ENCODE measurements around the gene MAGEA1.

DNA sequence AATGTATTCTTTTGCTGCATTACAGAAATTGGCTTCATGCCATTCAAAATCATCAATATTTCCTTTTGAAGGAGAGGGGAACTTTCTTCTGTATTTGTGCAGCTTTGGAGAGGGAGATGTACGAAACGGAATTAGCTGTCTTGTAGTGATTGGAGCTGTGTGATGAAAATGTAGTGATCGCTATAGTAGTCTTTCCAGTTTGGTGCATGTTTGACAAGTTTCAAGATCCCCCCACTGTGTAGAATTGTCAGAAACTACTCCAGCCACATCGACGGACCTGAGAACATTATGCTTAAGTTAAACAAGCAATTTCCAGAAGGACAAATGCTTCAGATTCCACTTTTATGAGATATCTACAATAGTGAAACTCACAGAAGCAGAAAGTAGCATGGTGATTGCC is 21.6 kb upstream of the MAGEA1 start:
- TF ChIP-seq, protein P1, sequence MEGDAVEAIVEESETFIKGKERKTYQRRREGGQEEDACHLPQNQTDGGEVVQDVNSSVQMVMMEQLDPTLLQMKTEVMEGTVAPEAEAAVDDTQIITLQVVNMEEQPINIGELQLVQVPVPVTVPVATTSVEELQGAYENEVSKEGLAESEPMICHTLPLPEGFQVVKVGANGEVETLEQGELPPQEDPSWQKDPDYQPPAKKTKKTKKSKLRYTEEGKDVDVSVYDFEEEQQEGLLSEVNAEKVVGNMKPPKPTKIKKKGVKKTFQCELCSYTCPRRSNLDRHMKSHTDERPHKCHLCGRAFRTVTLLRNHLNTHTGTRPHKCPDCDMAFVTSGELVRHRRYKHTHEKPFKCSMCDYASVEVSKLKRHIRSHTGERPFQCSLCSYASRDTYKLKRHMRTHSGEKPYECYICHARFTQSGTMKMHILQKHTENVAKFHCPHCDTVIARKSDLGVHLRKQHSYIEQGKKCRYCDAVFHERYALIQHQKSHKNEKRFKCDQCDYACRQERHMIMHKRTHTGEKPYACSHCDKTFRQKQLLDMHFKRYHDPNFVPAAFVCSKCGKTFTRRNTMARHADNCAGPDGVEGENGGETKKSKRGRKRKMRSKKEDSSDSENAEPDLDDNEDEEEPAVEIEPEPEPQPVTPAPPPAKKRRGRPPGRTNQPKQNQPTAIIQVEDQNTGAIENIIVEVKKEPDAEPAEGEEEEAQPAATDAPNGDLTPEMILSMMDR (IDR thresholded peaks at IDR 0.05), result no peak
- TF ChIP-seq EP300 (IDR thresholded peaks at IDR 0.05), result no peak
- TF ChIP-seq POLR2AphosphoS5 (IDR thresholded peaks at IDR 0.05), result no peak
- no peak for TF ChIP-seq POLR2A (IDR thresholded peaks at IDR 0.05)

All from stomach (tissue), 4 donors.